K562 (cell line): ENCODE results near the gene RAB3GAP2. TPM values are rescaled to one million over a fixed set of nuclear protein-coding genes. Genes with fewer than 3 reads are reported as not detected.
A peak's percentile ranks its signal among the peaks of the same experiment; 100 is the strongest.

Experiments used
- ATAC-seq: fragments of 200-7000 bp; cut with Tn5 transposase; 3 replicates; pipeline ENCODE4 v1.9.1; 2020; ENCODE audit warnings: moderate library complexity
- BruUV-seq: library from RNA; stranded (reverse); fragments of 400-500 nt; replicated peaks from 2 replicates; lab custom pipeline; 2021; lab: Mats Ljungman, UMichigan
- CTCF ChIA-PET: fragments of 300-600 bp; formaldehyde crosslinking; extraction: SDS; loops from one replicate; lab custom pipeline; 2021; ENCODE audit warnings: low intra/inter-chr PET ratio; lab: Yijun Ruan, JAX
- POLR2A ChIA-PET: fragments of 300-600, 350-650 bp; sonication (Branson Sonifier 250); formaldehyde crosslinking; extraction: SDS; loops from one replicate; lab custom pipeline; 2021; ENCODE audit warnings: antibody characterized with exemption, inconsistent platforms; lab: Yijun Ruan, JAX
- DNase-seq, 4 experiments: peaks; one replicate each; pipeline versions ENCODE4 v3.0.0 to v3.0.0-alpha.2; 2011 to 2018; ENCODE audit warnings: low spot score in 3 of 4, mixed read lengths in 3 of 4; ENCODE audit errors: extremely low read depth in 1 of 4
- FAIRE-seq: peaks from 2 replicates; lab custom pipeline; 2011; peaks lifted over from hg19 to GRCh38; lab: Jason Lieb, UNC
- H2AFZ ChIP-seq: 2 replicates; pipeline ENCODE4 v1.6.0; 2011; ENCODE audit warnings: low read depth, low read length, control low read depth, inconsistent platforms
- H3K27ac ChIP-seq: fragments of 200-600 bp; 3 replicates; pipeline ENCODE4 v1.8.0; 2011; ENCODE audit warnings: low read depth, mild to moderate bottlenecking, control low read depth, inconsistent platforms, low read length, moderate library complexity, mixed read lengths; ENCODE audit errors: extremely low read depth
- H3K27me3 ChIP-seq, 2 experiments: fragments of 300-600 bp in 1 of 2; 2 replicates in 1 of 2; 3 replicates in 1 of 2; pipeline versions ENCODE4 v1.6.0 to v1.8.0; 2011; ENCODE audit warnings: inconsistent platforms in 2 of 2, low read length in 2 of 2, mild to moderate bottlenecking in 1 of 2, mixed read lengths in 1 of 2, moderate library complexity in 1 of 2; ENCODE audit not compliant: control insufficient read depth in 2 of 2, insufficient read depth in 2 of 2
- H3K36me3 ChIP-seq: fragments of 300-600 bp; 3 replicates; pipeline ENCODE4 v1.8.0; 2011; ENCODE audit warnings: mild to moderate bottlenecking, low read length, inconsistent platforms; ENCODE audit not compliant: control insufficient read depth, insufficient read depth
- H3K4me1 ChIP-seq, 2 experiments: fragments of 200-600 bp in 1 of 2; replicated peaks in 1 of 2; 2 replicates in 1 of 2; 3 replicates in 1 of 2; pipeline versions ENCODE4 v1.5.1 to v1.8.0; 2011; ENCODE audit warnings: inconsistent platforms in 2 of 2, low read length in 2 of 2, mild to moderate bottlenecking in 1 of 2, mixed read lengths in 1 of 2, moderate library complexity in 1 of 2; ENCODE audit not compliant: control insufficient read depth in 2 of 2, insufficient read depth in 2 of 2
- H3K4me2 ChIP-seq: 2 replicates; pipeline ENCODE4 v1.6.1; 2011; ENCODE audit warnings: low read length, control low read depth, inconsistent platforms, mixed read lengths; ENCODE audit not compliant: insufficient read depth
- H3K4me3 ChIP-seq: fragments of 200-600 bp; sonication (generic), shearing (Covaris generic); 2 replicates; pipeline ENCODE4 v1.5.1; 2016; ENCODE audit warnings: control low read depth, inconsistent platforms
- H3K79me2 ChIP-seq: fragments of 200-600 bp; 3 replicates; pipeline ENCODE4 v1.8.0; 2011; ENCODE audit warnings: low read length, inconsistent platforms; ENCODE audit not compliant: control insufficient read depth, insufficient read depth
- H3K9ac ChIP-seq, 2 experiments: 2 replicates each; pipeline versions ENCODE4 v1.6.0 to v1.6.1; 2011; ENCODE audit warnings: low read depth in 2 of 2, low read length in 2 of 2, control low read depth in 1 of 2, inconsistent platforms in 1 of 2, mild to moderate bottlenecking in 1 of 2, mixed read lengths in 1 of 2; ENCODE audit not compliant: insufficient read depth in 1 of 2
- H3K9me1 ChIP-seq: one replicate; pipeline ENCODE4 v1.6.0; 2011; ENCODE audit warnings: inconsistent platforms, mild to moderate bottlenecking, low read length, moderate library complexity; ENCODE audit not compliant: control insufficient read depth, insufficient read depth
- H3K9me3 ChIP-seq: replicated peaks from 2 replicates; pipeline ENCODE4 v1.5.1; 2011; ENCODE audit warnings: low read depth, low read length, inconsistent platforms; ENCODE audit not compliant: control insufficient read depth, insufficient read depth
- H4K20me1 ChIP-seq: replicated peaks from 2 replicates; pipeline ENCODE4 v1.6.1; 2011; ENCODE audit warnings: low read length, inconsistent platforms, mixed read lengths; ENCODE audit not compliant: control insufficient read depth, insufficient read depth
- CBX2 ChIP-seq: fragments of 200-600 bp; sonication (generic); IDR thresholded peaks from one replicate; pipeline ENCODE4 v1.6.1; 2012; ENCODE audit warnings: mild to moderate bottlenecking, low read length, inconsistent platforms; ENCODE audit not compliant: insufficient read depth, poor library complexity, severe bottlenecking
- CTCF ChIP-seq, 3 experiments: IDR thresholded peaks in 2 of 3; conservative IDR thresholded peaks in 1 of 3; 2 replicates each; pipeline ENCODE4 v1.5.1; 2011 to 2012; ENCODE audit warnings: low read length in 3 of 3, mild to moderate bottlenecking in 3 of 3, control low read depth in 2 of 3, improper control_type of control experiment in 1 of 3, inconsistent platforms in 1 of 3, low read depth in 1 of 3, mixed read lengths in 1 of 3, moderate library complexity in 1 of 3; ENCODE audit not compliant: insufficient read depth in 2 of 3
- DPF2 ChIP-seq: fragments of 450-650 bp; IDR thresholded peaks from 2 replicates; pipeline ENCODE4 v1.6.1; 2016
- MCM7 ChIP-seq, 2 experiments: fragments of 450-650 bp; IDR thresholded peaks; 2 replicates each; pipeline ENCODE4 v1.6.1; 2016 to 2018
- RAD21 ChIP-seq, 2 experiments: fragments of 250-450 bp in 1 of 2; fragments of 450-650 bp in 1 of 2; sonication (Bioruptor Pico) in 1 of 2; formaldehyde crosslinking in 1 of 2; IDR thresholded peaks in 1 of 2; conservative IDR thresholded peaks in 1 of 2; 2 replicates each; pipeline versions ENCODE4 v1.4.0 to v1.8.0; 2020 to 2022; ENCODE audit warnings: mild to moderate bottlenecking in 2 of 2, moderate library complexity in 1 of 2
- REST ChIP-seq, 2 experiments: fragments of 450-650 bp; formaldehyde crosslinking in 1 of 2; IDR thresholded peaks; 2 replicates each; pipeline versions ENCODE4 v1.4.0 to v1.6.1; 2014 to 2020; ENCODE audit warnings: mild to moderate bottlenecking in 2 of 2, borderline replicate concordance in 1 of 2, low read depth in 1 of 2
- TCF7 ChIP-seq: sonication (generic); IDR thresholded peaks from 2 replicates; pipeline ENCODE4 v1.6.1; 2016; ENCODE audit warnings: antibody characterized with exemption, borderline replicate concordance
- WGBS: fragments of 100-300 bp; shearing (Covaris generic); methylation state at CpG from one replicate; pipeline ENCODE4 v1.1.6; 2016; ENCODE audit warnings: low coverage, mixed read lengths; ENCODE audit not compliant: insufficient coverage; ENCODE audit errors: missing lambda C conversion rate; 5-methylcytosine and 5-hydroxymethylcytosine counted together
- in situ Hi-C: fragments of 300-500 bp; cut with MboI; formaldehyde crosslinking; loops from 4 replicates; pipeline ENCODE4 v1.15.0; 2018; ENCODE audit warnings: inconsistent platforms, mixed read lengths
- intact Hi-C: fragments of 100-400 bp; cut with micrococcal nuclease; formaldehyde crosslinking; loops from 2 replicates; pipeline ENCODE4 v1.14.2; 2022
- polyA plus RNA-seq, 8 experiments: library from polyadenylated mRNA; depleted of rRNA in 4 of 8; stranded (reverse) in 5 of 8; unstranded in 3 of 8; fragments of >200 nt; fragmentation: Nextera tagmentation in 2 of 8; fragmentation: Illumina TruSeq in 1 of 8; extraction: Ambion mirVana in 2 of 8; extraction: Trizol in 1 of 8; gene quantifications; 2 replicates each; pipeline versions ENCODE4 v1.2.1 to v1.2.3, GENCODE V29; 2011 to 2014; ENCODE audit warnings: inconsistent platforms in 1 of 8, missing spikeins in 1 of 8
- total RNA-seq, 7 experiments: library from RNA; depleted of rRNA in 6 of 7; stranded (reverse); fragments of >200 nt in 6 of 7; fragmentation: Illumina TruSeq in 2 of 7; extraction: Trizol in 2 of 7; gene quantifications; 2 replicates each; pipeline versions ENCODE4 v1.2.1 to v1.2.3, GENCODE V29; 2011 to 2021; ENCODE audit warnings: low replicate concordance in 1 of 7
- TF ChIP-seq, protein P1 (sequence below): sonication (generic); formaldehyde crosslinking; IDR thresholded peaks from 2 replicates; pipeline ENCODE4 v1.8.0; 2022; ENCODE audit warnings: mild to moderate bottlenecking, missing genetic modification reagents

RAB3GAP2 gene
- total and polyA plus RNA-seq, 9 of the 15 experiments (the other 6 are each of a cell fraction or from before 2014, with no cell fraction given) = 14.1 to 69.1 (median 32.2) TPM

DNA sequence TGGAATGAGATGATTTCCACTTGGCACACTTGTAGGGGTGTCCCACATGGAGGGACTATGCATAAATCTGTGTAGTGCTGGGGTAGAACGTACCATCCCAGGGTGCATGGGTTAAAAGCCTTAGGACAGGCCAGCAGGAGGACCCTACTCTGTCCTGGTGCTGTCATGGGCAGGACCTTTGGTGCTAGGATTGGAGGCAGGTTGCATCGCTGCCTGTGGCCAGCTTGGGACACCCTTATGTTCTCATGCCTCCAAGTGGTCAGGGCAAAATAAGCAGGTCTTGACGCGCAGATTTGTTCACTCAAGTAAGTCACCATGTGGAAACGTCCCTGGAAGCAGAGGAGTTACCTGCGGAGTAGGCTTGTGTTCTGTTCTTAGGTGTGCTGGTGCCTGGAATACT is 49.5 kb upstream of the RAB3GAP2 start:
- Histone ChIP-seq H3K9me1 (no peaks in the 10 kb centered on the region), H3K79me2 (no peaks in the 10 kb centered on the region), H3K9me3 (no peaks in the 10 kb centered on the region), H4K20me1 (no peaks in the 10 kb centered on the region), H3K4me1 (no peaks in the 10 kb centered on the region), H3K27ac (no peak overlapping the region), H3K4me2 (no peak overlapping the region), H3K4me3 (no peak overlapping the region), H3K9ac (no peak overlapping the region), H2AFZ (no peak overlapping the region), H3K27me3 (peaks cover 5 to 15% of the 10 kb centered on the region in 2 experiments; a peak in 3 of 5 replicates), H3K36me3 (no peaks in the 10 kb centered on the region)
- ChIA-PET CTCF (no interaction called here), POLR2A (no interaction called here)
- ATAC-seq (peak; percentile 81), DNase-seq (peak in 2 of 4 experiments; percentile 20 to 29), FAIRE-seq (peak; percentile 32)
- in situ Hi-C loops = no loop called here
- WGBS = 1% methylated on average over 6 of the region's 6 CpGs
- TF ChIP-seq REST (IDR thresholded peaks at IDR 0.05; ENCODE audit: borderline replicate concordance) (peak; percentile 64; the same call in 1 of the 2 replicates), REST (CRISPR knock-in tag; IDR thresholded peaks at IDR 0.05; ENCODE audit: low read depth) (no peak), CTCF (IDR thresholded peaks at IDR 0.05 in 2 of 3, conservative IDR thresholded peaks at IDR 0.05 in 1 of 3; ENCODE audit: insufficient read depth in 2 of 3, low read depth in 1 of 3, low read length in 3 of 3) (peak; percentile 28 to 53 (median 32); a peak in 4 of 6 replicates), TCF7 (no peak), CBX2 (no peak), RAD21 (CRISPR knock-in tag; conservative IDR thresholded peaks at IDR 0.05 in 1 of 2, IDR thresholded peaks at IDR 0.05 in 1 of 2) (peak; percentile 28 to 70), DPF2 (no peak), MCM7 (IDR thresholded peaks at IDR 0.05) (no peak)
- TF ChIP-seq, protein P1, sequence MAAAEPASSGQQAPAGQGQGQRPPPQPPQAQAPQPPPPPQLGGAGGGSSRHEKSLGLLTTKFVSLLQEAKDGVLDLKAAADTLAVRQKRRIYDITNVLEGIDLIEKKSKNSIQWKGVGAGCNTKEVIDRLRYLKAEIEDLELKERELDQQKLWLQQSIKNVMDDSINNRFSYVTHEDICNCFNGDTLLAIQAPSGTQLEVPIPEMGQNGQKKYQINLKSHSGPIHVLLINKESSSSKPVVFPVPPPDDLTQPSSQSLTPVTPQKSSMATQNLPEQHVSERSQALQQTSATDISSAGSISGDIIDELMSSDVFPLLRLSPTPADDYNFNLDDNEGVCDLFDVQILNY (CRISPR knock-in tag) = no peak
- no TSS peak for BruUV-seq
- intact Hi-C loops = loop anchor here (1.0 to 2.0 kb wide), 2 partner anchors 25 to 103 kb away; no protein-coding TSS in a partner anchor
